Astrocyte of the spinal cord (primary cell): Measurements from ENCODE around the gene DUSP14.

ENCODE experiments used
- DNase-seq: peaks from one replicate; pipeline ENCODE4 v3.0.0; 2011; ENCODE audit warnings: low read depth, low spot score
- H3K4me3 ChIP-seq: 2 replicates; pipeline ENCODE4 v1.5.1; 2011; ENCODE audit warnings: low read depth, mild to moderate bottlenecking, low read length, moderate library complexity
- CTCF ChIP-seq: IDR thresholded peaks from 2 replicates; pipeline ENCODE4 v1.5.1; 2012; ENCODE audit warnings: low read depth, mild to moderate bottlenecking, low read length, inconsistent platforms
- in situ Hi-C: cut with HindIII; loops from 2 replicates; pipeline ENCODE4 v1.10.0; 2017; ENCODE audit warnings: low sequenced_read_pairs

DUSP14 gene

GRCh38 chr17:37458805-37459204 is 30.9 kb upstream of the DUSP14 start:
- in situ Hi-C loops, result no loop called here
- DNase-seq, result peak; percentile 66
- no peak overlapping the region for H3K4me3 ChIP-seq
- TF ChIP-seq CTCF, result no peak

- TF ChIP-seq CTCF, result no peak
- in situ Hi-C loops, result no loop called here
- H3K4me3 ChIP-seq, result no peak overlapping the region
- no peak for DNase-seq
These were observed 28.0 kb upstream of the DUSP14 start for GRCh38 chr17:37461668-37462067.

GRCh38 chr17:37462492-37462891 is 27.2 kb upstream of the DUSP14 start:
- no peak for DNase-seq
- no peak overlapping the region for H3K4me3 ChIP-seq
- no peak for TF ChIP-seq CTCF
- in situ Hi-C loops, result no loop called here

- in situ Hi-C loops, result no loop called here
- DNase-seq, result no peak
- no peak for TF ChIP-seq CTCF
- H3K4me3 ChIP-seq, result no peak overlapping the region
These were observed 26.7 kb upstream of the DUSP14 start for GRCh38 chr17:37463039-37463438.

GRCh38 chr17:37465069-37465616 is 24.5 kb upstream of the DUSP14 start:
- no peak overlapping the region for H3K4me3 ChIP-seq
- in situ Hi-C loops, result no loop called here
- DNase-seq, result no peak
- no peak for TF ChIP-seq CTCF

GRCh38 chr17:37466471-37466870 is 23.2 kb upstream of the DUSP14 start:
- in situ Hi-C loops, result no loop called here

More at GRCh38 chr17:37466471-37466870, 23.2 kb upstream of the DUSP14 start:
- TF ChIP-seq CTCF, result no peak
- no peak for DNase-seq
- H3K4me3 ChIP-seq, result no peak overlapping the region
